ENCODE data around the gene TRIM2. TPM values are rescaled to one million over a fixed set of nuclear protein-coding genes. Genes with fewer than 3 reads are reported as not detected.

Gene TRIM2
- total and polyA plus RNA-seq, 3 donors from 2014 or later: 6.1 to 12.8 (median 10.7) TPM

DNA sequence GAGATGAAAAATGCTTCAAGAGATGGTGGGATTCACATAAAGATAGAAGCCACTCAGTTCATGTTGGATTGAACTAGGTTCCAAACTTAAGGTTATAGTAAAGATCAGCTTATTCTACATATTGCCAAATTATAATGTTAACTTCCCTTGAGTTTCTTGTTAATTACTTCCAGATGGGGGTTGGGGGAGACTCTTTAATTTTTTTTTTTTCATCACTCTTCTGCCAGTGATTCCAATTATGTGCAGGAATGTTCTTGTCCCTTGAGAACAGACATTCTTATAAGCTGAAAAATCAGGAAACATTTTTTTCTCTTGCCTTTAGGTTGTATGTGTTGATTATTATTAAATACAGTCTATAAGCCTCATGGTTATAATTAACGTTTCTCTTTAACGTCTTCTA lies 170.2 kb downstream of the TRIM2 start:
- DNase-seq: no peak
- 48 to 54% methylated on average over 2 of the region's 2 CpGs for WGBS, 2 donors
- TF ChIP-seq, protein P1, sequence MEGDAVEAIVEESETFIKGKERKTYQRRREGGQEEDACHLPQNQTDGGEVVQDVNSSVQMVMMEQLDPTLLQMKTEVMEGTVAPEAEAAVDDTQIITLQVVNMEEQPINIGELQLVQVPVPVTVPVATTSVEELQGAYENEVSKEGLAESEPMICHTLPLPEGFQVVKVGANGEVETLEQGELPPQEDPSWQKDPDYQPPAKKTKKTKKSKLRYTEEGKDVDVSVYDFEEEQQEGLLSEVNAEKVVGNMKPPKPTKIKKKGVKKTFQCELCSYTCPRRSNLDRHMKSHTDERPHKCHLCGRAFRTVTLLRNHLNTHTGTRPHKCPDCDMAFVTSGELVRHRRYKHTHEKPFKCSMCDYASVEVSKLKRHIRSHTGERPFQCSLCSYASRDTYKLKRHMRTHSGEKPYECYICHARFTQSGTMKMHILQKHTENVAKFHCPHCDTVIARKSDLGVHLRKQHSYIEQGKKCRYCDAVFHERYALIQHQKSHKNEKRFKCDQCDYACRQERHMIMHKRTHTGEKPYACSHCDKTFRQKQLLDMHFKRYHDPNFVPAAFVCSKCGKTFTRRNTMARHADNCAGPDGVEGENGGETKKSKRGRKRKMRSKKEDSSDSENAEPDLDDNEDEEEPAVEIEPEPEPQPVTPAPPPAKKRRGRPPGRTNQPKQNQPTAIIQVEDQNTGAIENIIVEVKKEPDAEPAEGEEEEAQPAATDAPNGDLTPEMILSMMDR (IDR thresholded peaks at IDR 0.05): no peak
- no peak for TF ChIP-seq POLR2A (IDR thresholded peaks at IDR 0.05)
- H3K9me3 ChIP-seq: no peaks in the 10 kb centered on the region
- H3K4me1 ChIP-seq: no peaks in the 10 kb centered on the region
- no peaks in the 10 kb centered on the region for H3K27me3 ChIP-seq
- no peaks in the 10 kb centered on the region for H3K36me3 ChIP-seq (ENCODE audit: low read depth, missing control alignments)
- intact Hi-C loops (cut with DNase I; ENCODE audit: low total_unique reads): no loop called here
- no peak overlapping the region for H3K27ac ChIP-seq
- no peak overlapping the region for H3K4me3 ChIP-seq

DNA sequence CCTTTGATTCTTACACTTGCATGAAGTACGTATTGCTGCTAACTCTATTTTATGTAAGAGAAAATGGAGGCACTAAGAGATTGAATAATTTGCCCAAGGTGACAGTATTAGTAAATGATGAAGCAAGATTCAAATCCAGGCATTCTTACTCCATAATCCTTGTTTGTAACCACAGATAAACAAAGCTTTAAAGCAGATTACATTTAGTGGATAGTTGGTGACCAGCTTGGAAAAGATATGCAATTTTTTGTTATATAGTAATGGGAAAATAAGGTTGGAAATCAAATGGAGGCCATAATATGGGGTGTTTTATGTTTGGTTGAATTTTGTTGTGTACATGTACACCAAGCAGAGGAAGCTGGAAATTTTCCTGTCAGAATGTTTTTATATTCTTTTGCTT lies 171.1 kb downstream of the TRIM2 start:
- intact Hi-C loops (cut with DNase I; ENCODE audit: low total_unique reads): no loop called here
- WGBS, 2 donors: 94 to 98% methylated on average over 1 of the region's 1 CpG
- Histone ChIP-seq H3K9me3 (no peaks in the 10 kb centered on the region), H3K27me3 (no peaks in the 10 kb centered on the region), H3K27ac (no peak overlapping the region), H3K4me3 (no peak overlapping the region), H3K4me1 (no peaks in the 10 kb centered on the region), H3K36me3 (ENCODE audit: low read depth, missing control alignments) (no peaks in the 10 kb centered on the region)
- TF ChIP-seq, protein P1 (IDR thresholded peaks at IDR 0.05): no peak
- TF ChIP-seq POLR2A (IDR thresholded peaks at IDR 0.05): no peak
- no peak for DNase-seq

DNA sequence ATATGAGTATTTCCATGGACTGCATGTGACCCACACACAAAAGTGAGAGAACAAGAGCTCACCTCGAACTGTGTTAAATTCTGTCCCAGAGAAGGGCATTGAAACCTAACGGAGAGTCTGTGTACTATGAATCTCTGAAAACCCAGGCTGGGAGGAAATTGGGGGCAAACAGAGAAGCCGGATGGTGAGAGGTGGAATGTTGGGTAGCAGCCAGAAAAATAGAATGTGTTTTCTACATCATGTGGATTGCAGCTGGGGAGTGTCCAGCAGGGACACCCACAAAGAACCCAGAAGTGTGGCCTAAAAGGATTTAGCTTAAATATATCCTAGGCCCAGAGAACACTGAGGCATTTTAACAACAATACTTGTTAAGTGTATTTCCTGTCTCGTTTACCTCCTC lies 178.9 kb downstream of the TRIM2 start:
- intact Hi-C loops (cut with DNase I; ENCODE audit: low total_unique reads): no loop called here
- no peak overlapping the region for H3K4me3 ChIP-seq
- H3K27me3 ChIP-seq: no peaks in the 10 kb centered on the region
- H3K9me3 ChIP-seq: no peaks in the 10 kb centered on the region
- H3K36me3 ChIP-seq (ENCODE audit: low read depth, missing control alignments): no peaks in the 10 kb centered on the region
- TF ChIP-seq, protein P1 (IDR thresholded peaks at IDR 0.05): no peak
- TF ChIP-seq POLR2A (IDR thresholded peaks at IDR 0.05): no peak
- no peaks in the 10 kb centered on the region for H3K4me1 ChIP-seq
- WGBS, 2 donors: 59 to 66% methylated on average over 4 of the region's 4 CpGs
- DNase-seq: no peak
- no peak overlapping the region for H3K27ac ChIP-seq

DNA sequence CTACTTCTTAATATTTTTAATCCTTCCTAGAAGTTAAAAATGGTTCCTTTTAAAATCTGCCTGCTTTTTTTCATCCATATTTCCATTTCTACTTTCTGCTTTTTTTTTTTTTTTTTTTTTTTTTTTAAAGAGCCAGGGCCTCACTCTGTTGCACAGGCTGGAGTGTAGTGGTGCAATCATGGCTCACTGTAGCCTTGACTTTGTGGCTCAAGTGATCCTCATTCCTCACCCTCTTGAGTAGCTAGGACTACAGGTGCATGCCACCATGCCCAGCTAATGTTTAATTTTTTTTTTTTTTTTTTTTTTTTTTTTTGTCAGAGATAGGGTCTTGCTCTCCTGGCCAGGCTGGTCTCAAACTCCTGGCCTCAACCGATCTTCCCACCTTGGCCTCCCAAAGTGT lies 179.9 kb downstream of the TRIM2 start:
- Histone ChIP-seq H3K27ac (no peak overlapping the region), H3K27me3 (no peaks in the 10 kb centered on the region), H3K4me3 (no peak overlapping the region), H3K9me3 (no peaks in the 10 kb centered on the region), H3K36me3 (ENCODE audit: low read depth, missing control alignments) (no peaks in the 10 kb centered on the region), H3K4me1 (no peaks in the 10 kb centered on the region)
- DNase-seq: no peak
- no peak for TF ChIP-seq POLR2A (IDR thresholded peaks at IDR 0.05)
- TF ChIP-seq, protein P1 (IDR thresholded peaks at IDR 0.05): no peak
- WGBS, 2 donors: 100% methylated on average over 1 of the region's 1 CpG
- intact Hi-C loops (cut with DNase I; ENCODE audit: low total_unique reads): no loop called here

DNA sequence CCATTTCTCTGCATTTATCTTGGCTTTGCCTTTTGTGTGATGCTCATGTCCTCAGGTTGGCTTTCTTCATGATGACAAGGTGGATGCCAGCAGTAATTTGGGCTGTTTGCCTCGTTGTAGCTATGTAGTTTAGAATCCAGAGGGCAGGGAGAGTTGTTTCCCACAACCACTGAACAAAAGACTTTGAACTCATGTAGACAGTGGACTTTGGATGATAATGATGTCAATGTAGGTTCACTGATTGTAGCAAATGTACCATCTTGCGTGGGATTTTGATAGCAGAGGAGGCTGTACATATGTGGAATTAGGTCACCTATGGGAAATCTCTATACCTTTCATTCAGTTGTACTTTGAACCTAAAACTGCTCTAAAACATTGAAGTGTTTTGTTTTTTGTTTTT lies 181.5 kb downstream of the TRIM2 start:
- H3K4me1 ChIP-seq: no peaks in the 10 kb centered on the region
- H3K4me3 ChIP-seq: no peak overlapping the region
- H3K9me3 ChIP-seq: no peaks in the 10 kb centered on the region
- H3K27ac ChIP-seq: no peak overlapping the region
- intact Hi-C loops (cut with DNase I; ENCODE audit: low total_unique reads): no loop called here
- H3K27me3 ChIP-seq: no peaks in the 10 kb centered on the region
- no peak for DNase-seq
- no peak for TF ChIP-seq POLR2A (IDR thresholded peaks at IDR 0.05)
- TF ChIP-seq, protein P1 (IDR thresholded peaks at IDR 0.05): no peak
- 88 to 97% methylated on average over 2 of the region's 2 CpGs for WGBS, 2 donors
- no peaks in the 10 kb centered on the region for H3K36me3 ChIP-seq (ENCODE audit: low read depth, missing control alignments)
